ENCODE measurements around the gene LGALS9. TPM values are rescaled to one million over a fixed set of nuclear protein-coding genes. Genes with fewer than 3 reads are reported as not detected.

The LGALS9 gene
- total RNA-seq, 5 donors from 2014 or later (not counting 1 experiment from before 2014, with no cell fraction given) = 17.8 to 53.3 (median 33.1) TPM

- CTCF ChIA-PET = interaction anchor here (0.6 to 1.8 kb wide), 3 partner anchors 294 to 360 kb away, joined by 4 to 7 read pairs (median 6); no protein-coding TSS in a partner anchor
- Histone ChIP-seq H3K36me3 (ENCODE audit: control insufficient read depth in 2 of 2, extremely low read depth in 1 of 2, insufficient read depth in 1 of 2, low read length in 1 of 2) (peaks cover 4 to 11% of the 10 kb centered on the region in 2 donors), H3K4me3 (ENCODE audit: control insufficient read depth in 1 of 2, extremely low read depth in 1 of 2, low read length in 1 of 2) (no peak overlapping the region), H3K4me1 (ENCODE audit: control insufficient read depth in 1 of 2, extremely low read depth in 1 of 2, insufficient read depth in 2 of 2, low read length in 2 of 2) (peaks cover 0 to 3% of the 10 kb centered on the region in 2 experiments), H3K27ac (ENCODE audit: low read length) (no peak overlapping the region), H3K9me3 (no peaks in the 10 kb centered on the region), H3K27me3 (replicated peaks in 1 of 2; ENCODE audit: control insufficient read depth in 2 of 2, extremely low read depth in 1 of 2, insufficient read depth in 2 of 2, low read length in 1 of 2) (no peaks in the 10 kb centered on the region)
- Mint-ChIP-seq H3K27ac (peak overlapping the region in 1 of 2 donors; percentile 24), H3K4me3 (no peak overlapping the region), H3K4me1 (peaks cover 0 to 5% (median 2%) of the 10 kb centered on the region in 3 donors), H3K36me3 (peaks cover 9% of the 10 kb centered on the region), H3K9me3 (no peaks in the 10 kb centered on the region), H3K27me3 (no peaks in the 10 kb centered on the region)
- DNase-seq (no peak), ATAC-seq (replicated peaks in 1 of 4) (no peak)
- WGBS (ENCODE audit: insufficient coverage) = 95% methylated on average over 8 of the region's 9 CpGs
- POLR2A ChIA-PET = no interaction called here
Measured at GRCh38 chr17:27596566-27597187, 34.3 kb upstream of the LGALS9 start.

- Mint-ChIP-seq H3K27ac (no peak overlapping the region), H3K9me3 (no peaks in the 10 kb centered on the region), H3K4me3 (no peak overlapping the region), H3K36me3 (peaks cover 9% of the 10 kb centered on the region), H3K27me3 (no peaks in the 10 kb centered on the region), H3K4me1 (peaks cover 0 to 5% (median 2%) of the 10 kb centered on the region in 3 donors)
- H3K27ac ChIP-seq (ENCODE audit: low read length) = no peak overlapping the region
- peaks cover 4 to 11% of the 10 kb centered on the region in 2 donors for H3K36me3 ChIP-seq (ENCODE audit: control insufficient read depth in 2 of 2, extremely low read depth in 1 of 2, insufficient read depth in 1 of 2, low read length in 1 of 2)
- WGBS (ENCODE audit: insufficient coverage) = 96% methylated on average over 7 of the region's 10 CpGs
- no peaks in the 10 kb centered on the region for H3K9me3 ChIP-seq
- CTCF ChIA-PET = interaction anchor here (0.9 to 1.8 kb wide), 3 partner anchors 8 to 361 kb away, joined by 3 to 7 read pairs (median 3); no protein-coding TSS in a partner anchor
- H3K4me1 ChIP-seq (ENCODE audit: control insufficient read depth in 1 of 2, extremely low read depth in 1 of 2, insufficient read depth in 2 of 2, low read length in 2 of 2) = peaks cover 0 to 3% of the 10 kb centered on the region in 2 experiments
- no peak for ATAC-seq (replicated peaks in 1 of 4)
- H3K27me3 ChIP-seq (replicated peaks in 1 of 2; ENCODE audit: control insufficient read depth in 2 of 2, extremely low read depth in 1 of 2, insufficient read depth in 2 of 2, low read length in 1 of 2) = no peaks in the 10 kb centered on the region
- POLR2A ChIA-PET = no interaction called here
- DNase-seq = no peak
- no peak overlapping the region for H3K4me3 ChIP-seq (ENCODE audit: control insufficient read depth in 1 of 2, extremely low read depth in 1 of 2, low read length in 1 of 2)
Measured at GRCh38 chr17:27597188-27597580, 33.8 kb upstream of the LGALS9 start.

DNA sequence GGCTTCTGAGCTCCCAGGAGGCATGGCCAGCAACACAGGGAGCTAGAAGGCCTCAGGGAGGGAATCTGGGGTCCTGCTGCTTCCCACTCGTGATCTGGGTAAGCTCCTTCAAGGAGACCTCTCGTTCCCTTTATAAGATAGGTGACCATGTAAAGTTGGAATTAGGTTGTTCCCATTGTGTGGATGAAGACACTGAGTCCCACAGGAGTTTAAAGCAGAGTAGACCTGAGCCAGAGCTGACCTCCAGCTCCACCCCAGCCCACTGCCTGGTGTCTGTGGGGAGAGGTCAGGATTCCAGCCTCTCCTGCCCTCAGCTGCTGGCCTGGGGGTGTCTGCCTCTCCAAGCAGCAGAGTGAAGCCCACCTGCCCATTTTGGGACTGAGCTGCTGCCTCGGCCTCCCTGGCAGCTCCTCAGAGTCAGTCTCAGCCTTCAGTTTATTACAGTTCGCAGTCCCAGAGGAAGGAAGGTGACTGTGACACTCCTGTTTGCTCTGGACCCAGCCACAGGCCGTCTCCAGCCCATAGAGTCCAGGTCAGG, 33.1 kb upstream of the LGALS9 start:
- Mint-ChIP-seq H3K4me3 (no peak overlapping the region), H3K9me3 (no peaks in the 10 kb centered on the region), H3K27ac (no peak overlapping the region), H3K4me1 (peaks cover 0 to 5% (median 2%) of the 10 kb centered on the region in 3 donors), H3K36me3 (peaks cover 9% of the 10 kb centered on the region), H3K27me3 (no peaks in the 10 kb centered on the region)
- CTCF ChIA-PET = interaction anchor here (0.7 to 1.8 kb wide), 6 partner anchors 8 to 361 kb away, joined by 3 to 7 read pairs (median 3); no protein-coding TSS in a partner anchor
- Histone ChIP-seq H3K4me3 (ENCODE audit: control insufficient read depth in 1 of 2, extremely low read depth in 1 of 2, low read length in 1 of 2) (no peak overlapping the region), H3K27ac (ENCODE audit: low read length) (no peak overlapping the region), H3K27me3 (replicated peaks in 1 of 2; ENCODE audit: control insufficient read depth in 2 of 2, extremely low read depth in 1 of 2, insufficient read depth in 2 of 2, low read length in 1 of 2) (no peaks in the 10 kb centered on the region), H3K36me3 (ENCODE audit: control insufficient read depth in 2 of 2, extremely low read depth in 1 of 2, insufficient read depth in 1 of 2, low read length in 1 of 2) (peaks cover 4 to 11% of the 10 kb centered on the region in 2 donors), H3K9me3 (no peaks in the 10 kb centered on the region), H3K4me1 (ENCODE audit: control insufficient read depth in 1 of 2, extremely low read depth in 1 of 2, insufficient read depth in 2 of 2, low read length in 2 of 2) (peaks cover 0 to 3% of the 10 kb centered on the region in 2 experiments)
- POLR2A ChIA-PET = no interaction called here
- 83% methylated on average over 5 of the region's 5 CpGs for WGBS (ENCODE audit: insufficient coverage)
- ATAC-seq (replicated peaks in 1 of 4) (no peak), DNase-seq (no peak)

DNA sequence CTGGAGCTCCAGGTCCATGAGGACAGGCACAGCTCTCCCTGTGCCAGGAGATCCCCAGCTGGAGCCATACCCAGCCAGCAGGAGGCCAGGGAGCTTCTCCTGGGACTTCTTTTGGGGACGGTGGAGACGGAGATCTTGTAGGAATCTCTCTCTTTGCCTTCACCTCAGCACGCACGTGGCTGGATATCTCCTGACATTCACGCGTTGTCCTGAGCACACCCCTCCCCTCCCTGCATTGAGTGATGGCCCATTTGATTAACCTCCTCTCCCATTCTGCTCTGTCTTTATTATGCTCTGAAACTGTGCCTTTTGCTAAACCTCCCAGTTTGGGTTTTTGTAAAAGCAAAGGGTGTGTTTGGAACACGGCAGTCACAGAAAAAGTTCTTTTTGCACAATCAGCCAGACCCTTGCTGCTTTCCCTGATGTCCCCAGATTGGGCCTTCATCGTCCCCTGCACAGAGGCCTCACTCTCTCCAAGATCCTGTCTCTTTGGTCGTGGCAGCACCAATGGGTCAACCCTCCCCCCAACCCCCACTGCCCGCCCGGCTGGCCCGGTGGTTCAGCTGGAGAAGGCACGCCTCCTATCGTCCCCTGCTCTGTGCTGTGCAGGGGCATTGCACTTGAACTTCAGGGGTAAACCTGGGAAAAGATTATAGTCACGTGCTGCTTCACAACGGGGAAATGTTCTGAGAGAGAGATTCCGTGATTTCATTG, 32.5 kb upstream of the LGALS9 start:
- Mint-ChIP-seq H3K9me3 (no peaks in the 10 kb centered on the region), H3K4me3 (no peak overlapping the region), H3K27me3 (no peaks in the 10 kb centered on the region), H3K27ac (no peak overlapping the region), H3K4me1 (peaks cover 0 to 5% (median 4%) of the 10 kb centered on the region in 3 donors), H3K36me3 (peaks cover 9% of the 10 kb centered on the region)
- ChIA-PET CTCF (interaction anchor here (0.8 to 6.7 kb wide), 9 partner anchors 10 to 362 kb away, joined by 3 to 162 read pairs (median 7); no protein-coding TSS in a partner anchor), POLR2A (no interaction called here)
- H3K36me3 ChIP-seq (ENCODE audit: control insufficient read depth in 2 of 2, extremely low read depth in 1 of 2, insufficient read depth in 1 of 2, low read length in 1 of 2) = peaks cover 4 to 11% of the 10 kb centered on the region in 2 donors
- H3K9me3 ChIP-seq = no peaks in the 10 kb centered on the region
- 93% methylated on average over 9 of the region's 17 CpGs for WGBS (ENCODE audit: insufficient coverage)
- H3K4me3 ChIP-seq (ENCODE audit: control insufficient read depth in 1 of 2, extremely low read depth in 1 of 2, low read length in 1 of 2) = no peak overlapping the region
- ATAC-seq (replicated peaks in 1 of 4) = no peak
- peaks cover 0 to 9% of the 10 kb centered on the region in 2 experiments for H3K4me1 ChIP-seq (ENCODE audit: control insufficient read depth in 1 of 2, extremely low read depth in 1 of 2, insufficient read depth in 2 of 2, low read length in 2 of 2)
- no peaks in the 10 kb centered on the region for H3K27me3 ChIP-seq (replicated peaks in 1 of 2; ENCODE audit: control insufficient read depth in 2 of 2, extremely low read depth in 1 of 2, insufficient read depth in 2 of 2, low read length in 1 of 2)
- no peak overlapping the region for H3K27ac ChIP-seq (ENCODE audit: low read length)
- DNase-seq = no peak

DNA sequence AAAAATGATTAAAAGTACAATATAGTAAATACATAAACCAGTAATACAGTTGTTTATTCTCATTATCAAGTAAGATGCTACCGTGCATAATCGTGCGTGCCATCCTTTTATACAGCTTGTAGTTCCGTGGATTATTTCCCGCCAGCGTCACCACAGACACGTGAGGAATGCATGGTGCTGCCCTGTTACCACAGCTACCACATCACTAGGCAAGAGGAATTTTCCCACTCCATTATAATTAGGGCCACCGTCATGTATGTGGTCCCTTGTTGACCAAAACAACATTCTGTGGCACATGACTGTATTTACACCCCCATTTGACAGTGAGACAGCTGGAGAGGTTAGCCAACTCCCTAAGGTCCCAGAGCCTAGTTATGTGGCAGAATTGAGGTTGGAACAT, 30.5 kb upstream of the LGALS9 start:
- Histone ChIP-seq H3K9me3 (no peaks in the 10 kb centered on the region), H3K27me3 (replicated peaks in 1 of 2; ENCODE audit: control insufficient read depth in 2 of 2, extremely low read depth in 1 of 2, insufficient read depth in 2 of 2, low read length in 1 of 2) (no peaks in the 10 kb centered on the region), H3K27ac (ENCODE audit: low read length) (no peak overlapping the region), H3K4me3 (ENCODE audit: control insufficient read depth in 1 of 2, extremely low read depth in 1 of 2, low read length in 1 of 2) (no peak overlapping the region), H3K36me3 (ENCODE audit: control insufficient read depth in 2 of 2, extremely low read depth in 1 of 2, insufficient read depth in 1 of 2, low read length in 1 of 2) (peaks cover 6% of the 10 kb centered on the region in 2 donors), H3K4me1 (ENCODE audit: control insufficient read depth in 1 of 2, extremely low read depth in 1 of 2, insufficient read depth in 2 of 2, low read length in 2 of 2) (peaks cover 0 to 9% of the 10 kb centered on the region in 2 experiments)
- CTCF ChIA-PET = interaction anchor here (0.6 to 6.7 kb wide), 19 partner anchors 11 to 363 kb away, joined by 3 to 162 read pairs (median 6); no protein-coding TSS in a partner anchor
- ATAC-seq (replicated peaks in 1 of 4) (no peak), DNase-seq (no peak)
- POLR2A ChIA-PET = no interaction called here
- Mint-ChIP-seq H3K27me3 (no peaks in the 10 kb centered on the region), H3K27ac (no peak overlapping the region), H3K9me3 (no peaks in the 10 kb centered on the region), H3K4me1 (peaks cover 0 to 5% (median 4%) of the 10 kb centered on the region in 3 donors), H3K4me3 (no peak overlapping the region), H3K36me3 (peaks cover 13% of the 10 kb centered on the region)
- 93% methylated on average over 6 of the region's 8 CpGs for WGBS (ENCODE audit: insufficient coverage)
